ENCODE results near the gene ATIC.

- TF ChIP-seq, protein P1, sequence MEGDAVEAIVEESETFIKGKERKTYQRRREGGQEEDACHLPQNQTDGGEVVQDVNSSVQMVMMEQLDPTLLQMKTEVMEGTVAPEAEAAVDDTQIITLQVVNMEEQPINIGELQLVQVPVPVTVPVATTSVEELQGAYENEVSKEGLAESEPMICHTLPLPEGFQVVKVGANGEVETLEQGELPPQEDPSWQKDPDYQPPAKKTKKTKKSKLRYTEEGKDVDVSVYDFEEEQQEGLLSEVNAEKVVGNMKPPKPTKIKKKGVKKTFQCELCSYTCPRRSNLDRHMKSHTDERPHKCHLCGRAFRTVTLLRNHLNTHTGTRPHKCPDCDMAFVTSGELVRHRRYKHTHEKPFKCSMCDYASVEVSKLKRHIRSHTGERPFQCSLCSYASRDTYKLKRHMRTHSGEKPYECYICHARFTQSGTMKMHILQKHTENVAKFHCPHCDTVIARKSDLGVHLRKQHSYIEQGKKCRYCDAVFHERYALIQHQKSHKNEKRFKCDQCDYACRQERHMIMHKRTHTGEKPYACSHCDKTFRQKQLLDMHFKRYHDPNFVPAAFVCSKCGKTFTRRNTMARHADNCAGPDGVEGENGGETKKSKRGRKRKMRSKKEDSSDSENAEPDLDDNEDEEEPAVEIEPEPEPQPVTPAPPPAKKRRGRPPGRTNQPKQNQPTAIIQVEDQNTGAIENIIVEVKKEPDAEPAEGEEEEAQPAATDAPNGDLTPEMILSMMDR (conservative IDR thresholded peaks at IDR 0.05; ENCODE audit: low read length), result no peak
- no peak for TF ChIP-seq EZH2phosphoT487 (IDR thresholded peaks at IDR 0.05; ENCODE audit: borderline replicate concordance, low read depth, low read length)
Measured at GRCh38 chr2:215362562-215362904, 50.7 kb downstream of the ATIC start.
